GM12878 (cell line): Measurements from ENCODE around the gene EBP. TPM values are rescaled to one million over a fixed set of nuclear protein-coding genes. Genes with fewer than 3 reads are reported as not detected.

Source experiments
- ATAC-seq: fragments of 200-7000 bp; cut with Tn5 transposase; 3 replicates; pipeline ENCODE4 v1.9.1; 2020; ENCODE audit warnings: mild to moderate bottlenecking, moderate library complexity
- BruUV-seq: library from RNA; stranded (reverse); fragments of 400-500 nt; replicated peaks from 2 replicates; lab custom pipeline; 2021; lab: Mats Ljungman, UMichigan
- CTCF ChIA-PET: fragments of 300-600 bp; sonication (Branson Sonifier 250); formaldehyde crosslinking; extraction: SDS; loops from one replicate; lab custom pipeline; 2021; ENCODE audit warnings: inconsistent platforms; lab: Yijun Ruan, JAX
- POLR2A ChIA-PET: fragments of 350-600 bp; formaldehyde crosslinking; extraction: SDS; loops from one replicate; lab custom pipeline; 2021; ENCODE audit warnings: inconsistent platforms; lab: Charles Lee
- RAD21 ChIA-PET: fragments of 300-600 bp; sonication (Branson Sonifier 250); formaldehyde crosslinking; loops from one replicate; lab custom pipeline; 2023; ENCODE audit warnings: antibody characterized with exemption; ENCODE audit not compliant: unreplicated experiment; lab: Charles Lee
- SMC1A ChIA-PET: fragments of 300-600 bp; sonication (Branson Sonifier 250); formaldehyde crosslinking; loops from one replicate; lab custom pipeline; 2023; ENCODE audit not compliant: unreplicated experiment, uncharacterized antibody; lab: Charles Lee
- DNase-seq: peaks from one replicate; pipeline ENCODE4 v3.0.0-alpha.2; 2011; ENCODE audit warnings: low read depth, low spot score
- FAIRE-seq: peaks from 3 replicates; lab custom pipeline; 2011; peaks lifted over from hg19 to GRCh38; lab: Jason Lieb, UNC
- H2AFZ ChIP-seq: 2 replicates; pipeline ENCODE4 v1.6.0; 2011; ENCODE audit warnings: low read depth, low read length, control low read depth; ENCODE audit not compliant: control insufficient read depth
- H3K27ac ChIP-seq: 2 replicates; pipeline ENCODE4 v1.5.1; 2011; ENCODE audit warnings: control low read depth; ENCODE audit not compliant: control insufficient read depth, insufficient read depth
- H3K27me3 ChIP-seq, 2 experiments: replicated peaks in 1 of 2; 2 replicates each; pipeline versions ENCODE4 v1.6.0 to v1.6.1; 2011; ENCODE audit warnings: low read length in 1 of 2; ENCODE audit not compliant: control insufficient read depth in 2 of 2, insufficient read depth in 2 of 2
- H3K36me3 ChIP-seq, 2 experiments: 2 replicates each; pipeline ENCODE4 v1.5.1; 2011; ENCODE audit warnings: low read length in 1 of 2; ENCODE audit not compliant: control insufficient read depth in 2 of 2, insufficient read depth in 2 of 2
- H3K4me1 ChIP-seq: 2 replicates; pipeline ENCODE4 v1.6.1; 2011; ENCODE audit warnings: mild to moderate bottlenecking, low read length, moderate library complexity, mixed read lengths; ENCODE audit not compliant: control insufficient read depth, insufficient read depth
- H3K4me2 ChIP-seq: 2 replicates; pipeline ENCODE4 v1.6.0; 2011; ENCODE audit warnings: control low read depth; ENCODE audit not compliant: control insufficient read depth, insufficient read depth
- H3K4me3 ChIP-seq: fragments of 200-600 bp; sonication (generic); 2 replicates; pipeline ENCODE4 v1.5.1; 2016
- H3K79me2 ChIP-seq: 2 replicates; pipeline ENCODE4 v1.6.0; 2011; ENCODE audit warnings: low read length; ENCODE audit not compliant: control insufficient read depth, insufficient read depth
- H3K9ac ChIP-seq: 2 replicates; pipeline ENCODE4 v1.8.0; 2011; ENCODE audit warnings: low read length, control low read depth, mixed read lengths; ENCODE audit not compliant: control insufficient read depth, insufficient read depth
- H3K9me3 ChIP-seq: replicated peaks from 3 replicates; pipeline ENCODE4 v1.5.1; 2011; ENCODE audit warnings: mild to moderate bottlenecking, low read length; ENCODE audit not compliant: control insufficient read depth, insufficient read depth
- H4K20me1 ChIP-seq: 2 replicates; pipeline ENCODE4 v1.6.0; 2011; ENCODE audit not compliant: control insufficient read depth, insufficient read depth
- CHD2 ChIP-seq: IDR thresholded peaks from 2 replicates; pipeline ENCODE4 v1.6.1; 2011; ENCODE audit warnings: low read depth, low read length, improper control_type of control experiment, borderline replicate concordance
- EGR1 ChIP-seq, 2 experiments: IDR thresholded peaks; 1 replicate in 1 of 2; 2 replicates in 1 of 2; pipeline ENCODE4 v1.6.1; 2011 to 2012; ENCODE audit warnings: low read depth in 2 of 2, low read length in 2 of 2, borderline replicate concordance in 1 of 2, mild to moderate bottlenecking in 1 of 2, moderate library complexity in 1 of 2
- HDAC6 ChIP-seq: fragments of 200-600 bp; sonication (generic); IDR thresholded peaks from one replicate; pipeline ENCODE4 v1.8.0; 2017; ENCODE audit warnings: antibody characterized with exemption; ENCODE audit not compliant: unreplicated experiment
- IKZF1 ChIP-seq: fragments of 450-650 bp; conservative IDR thresholded peaks from 2 replicates; pipeline ENCODE4 v1.6.1; 2017; ENCODE audit warnings: antibody characterized with exemption, mild to moderate bottlenecking
- MXI1 ChIP-seq: fragments of 150-350 bp; IDR thresholded peaks from 2 replicates; pipeline ENCODE4 v1.6.1; 2011; ENCODE audit warnings: low read depth, mild to moderate bottlenecking, inconsistent platforms, low read length, improper control_type of control experiment
- NFYB ChIP-seq: IDR thresholded peaks from 2 replicates; pipeline ENCODE4 v1.6.1; 2011; ENCODE audit warnings: low read depth, mild to moderate bottlenecking, low read length, improper control_type of control experiment, moderate library complexity; ENCODE audit not compliant: insufficient read depth
- NR2C1 ChIP-seq: fragments of 450-650 bp; IDR thresholded peaks from 2 replicates; pipeline ENCODE4 v1.6.1; 2017; ENCODE audit warnings: antibody characterized with exemption, mild to moderate bottlenecking, moderate library complexity
- PAX5 ChIP-seq: IDR thresholded peaks from 2 replicates; pipeline ENCODE4 v1.6.1; 2011; ENCODE audit warnings: low read depth, low read length, borderline replicate concordance
- RFX5 ChIP-seq: IDR thresholded peaks from 2 replicates; pipeline ENCODE4 v1.6.1; 2011; ENCODE audit warnings: low read depth, low read length, improper control_type of control experiment
- SIN3A ChIP-seq: IDR thresholded peaks from 2 replicates; pipeline ENCODE4 v1.6.1; 2012; ENCODE audit warnings: low read depth, low read length, improper control_type of control experiment
- YBX1 ChIP-seq: fragments of 450-650 bp; IDR thresholded peaks from 2 replicates; pipeline ENCODE4 v1.6.1; 2016; ENCODE audit warnings: antibody characterized with exemption
- ZNF622 ChIP-seq: fragments of 450-650 bp; IDR thresholded peaks from 2 replicates; pipeline ENCODE4 v1.6.1; 2017; ENCODE audit warnings: mild to moderate bottlenecking, inconsistent platforms
- WGBS: methylation state at CpG from one replicate; pipeline ENCODE4 v1.1.6; 2016; ENCODE audit warnings: low lambda C conversion rate; ENCODE audit not compliant: insufficient replicate concordance, insufficient coverage; ENCODE audit errors: missing lambda C conversion rate; 5-methylcytosine and 5-hydroxymethylcytosine counted together
- in situ Hi-C: fragments of 300-500 bp; cut with MboI; formaldehyde crosslinking; loops from 9 replicates; pipeline ENCODE4 v1.14.3; 2018; ENCODE audit warnings: mixed read lengths
- intact Hi-C: fragments of 100-400 bp; cut with micrococcal nuclease; formaldehyde crosslinking; loops from one replicate; pipeline ENCODE4 v1.14.2; 2022; ENCODE audit not compliant: unreplicated experiment
- polyA plus RNA-seq, 11 experiments: library from polyadenylated mRNA; depleted of rRNA in 4 of 11; unstranded in 6 of 11; stranded (reverse) in 5 of 11; fragments of >200 nt; fragmentation: Nextera tagmentation in 4 of 11; fragmentation: Illumina TruSeq in 1 of 11; extraction: Ambion mirVana in 4 of 11; extraction: Trizol in 1 of 11; gene quantifications; 1 replicate in 1 of 11; 2 replicates in 10 of 11; pipeline versions ENCODE4 v1.2.1 to v1.2.3, GENCODE V29; 2011 to 2016; ENCODE audit warnings: inconsistent platforms in 2 of 11, missing spikeins in 2 of 11, low read depth in 1 of 11
- total RNA-seq, 4 experiments: library from RNA; depleted of rRNA in 3 of 4; stranded (reverse); fragments of >200 nt in 3 of 4; fragmentation: Illumina TruSeq in 1 of 4; extraction: Trizol in 1 of 4; gene quantifications; 2 replicates each; pipeline versions ENCODE4 v1.2.1 to v1.2.3, GENCODE V29; 2013 to 2021
- TF ChIP-seq, protein P1 (sequence below): fragments of 150-350 bp; IDR thresholded peaks from 2 replicates; pipeline ENCODE4 v1.6.1; 2014; ENCODE audit warnings: mild to moderate bottlenecking, low read depth, low read length
- TF ChIP-seq, protein P2 (sequence below): IDR thresholded peaks from 2 replicates; pipeline ENCODE4 v1.6.1; 2011; ENCODE audit warnings: borderline replicate concordance, low read depth, mild to moderate bottlenecking, moderate library complexity, low read length; ENCODE audit not compliant: insufficient read depth, poor library complexity, severe bottlenecking
- TF ChIP-seq, protein P3 (sequence below): fragments of 450-650 bp; IDR thresholded peaks from 2 replicates; pipeline ENCODE4 v1.6.1; 2018; ENCODE audit warnings: borderline replicate concordance, mild to moderate bottlenecking; ENCODE audit not compliant: partially characterized antibody

EBP gene
- total and polyA plus RNA-seq, 10 of the 15 experiments (the other 5 are each of a cell fraction or from before 2014, with no cell fraction given): 125 to 628 (median 180) TPM

DNA sequence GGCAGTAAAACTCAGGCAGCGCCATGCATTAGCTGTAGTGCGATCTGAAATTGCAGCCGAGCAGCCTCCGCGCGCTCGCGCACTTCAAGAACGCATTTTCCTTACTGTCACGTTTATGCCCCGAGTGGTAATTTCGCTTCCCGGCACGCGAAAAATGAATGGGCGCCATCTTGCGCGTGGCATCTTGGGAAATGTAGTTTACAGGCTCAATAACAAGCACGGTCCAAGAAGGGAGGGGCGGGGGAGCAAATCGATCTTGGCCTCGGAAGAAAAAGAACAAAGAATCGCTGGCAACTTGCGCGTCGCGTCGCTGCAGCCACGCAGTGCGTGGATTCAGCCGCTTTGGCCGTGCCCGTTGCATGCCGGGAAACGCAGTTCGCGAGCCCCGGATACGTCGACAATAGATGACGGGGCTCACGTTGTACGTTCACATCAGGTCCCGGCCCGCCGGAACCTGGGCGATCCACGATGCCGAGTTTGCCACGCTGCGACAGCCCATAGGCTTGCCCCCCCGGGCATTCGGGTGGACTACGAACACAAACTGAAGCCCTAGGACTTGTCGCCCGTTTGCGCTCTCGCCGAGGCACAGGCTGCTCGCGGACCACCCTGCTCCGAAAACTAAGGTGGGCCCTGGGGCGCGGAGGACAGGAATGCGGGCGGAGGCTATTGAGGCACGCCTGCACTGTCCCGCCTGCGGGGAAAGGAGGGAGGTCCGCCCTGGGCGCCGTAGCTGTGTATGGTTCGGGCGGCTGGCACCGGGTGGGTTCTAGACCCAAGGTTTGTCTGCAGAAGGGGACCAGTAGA, 45.6 kb upstream of the EBP start, which contains the start of gene FTSJ1:
FTSJ1 (plus strand) TSS at position 426 of the 804 bp plus-strand sequence. CDS start 1,849 bp downstream, outside the sequence.
- intact Hi-C loops (loop anchor here (2.0 to 10.0 kb wide), 3 partner anchors 33 to 419 kb away; partner anchors contain the start of genes PORCN, PQBP1, RBM3 and TIMM17B), in situ Hi-C loops (no loop called here)
- 33% methylated on average over 70 of the region's 75 CpGs for WGBS
- no peaks in the 10 kb centered on the region for H4K20me1 ChIP-seq
- ChIA-PET RAD21 (no interaction called here), CTCF (no interaction called here), SMC1A (interaction anchor here (1.5 to 2.1 kb wide), 2 partner anchors 32 to 64 kb away, joined by 5 to 7 read pairs; partner anchors contain the start of genes PORCN and TBC1D25), POLR2A (interaction anchor here (1.4 kb wide), 1 partner anchor 32 kb away, joined by 4 read pairs; no protein-coding TSS in a partner anchor)
- H3K9ac ChIP-seq: peak within 1 kb of the TSS; percentile 85
- H3K79me2 ChIP-seq: peaks cover 27% of the 10 kb centered on the region
- FAIRE-seq (peak; percentile 90), DNase-seq (peak; percentile 79), ATAC-seq (peak; percentile 95)
- H3K27ac ChIP-seq: peak within 1 kb of the TSS; percentile 73
- peak within 1 kb of the TSS; percentile 80 for H3K4me2 ChIP-seq
- H3K4me3 ChIP-seq: peak within 1 kb of the TSS; percentile 74
- no peaks in the 10 kb centered on the region for H3K9me3 ChIP-seq
- no peaks in the 10 kb centered on the region for H3K27me3 ChIP-seq
- no peaks in the 10 kb centered on the region for H3K4me1 ChIP-seq
- H2AFZ ChIP-seq: peak within 1 kb of the TSS; percentile 82
- no TSS peak for BruUV-seq
- no peaks in the 10 kb centered on the region; a peak in 2 of 4 replicates for H3K36me3 ChIP-seq
- no peak for TF ChIP-seq ZNF622
- peak; percentile 91 for TF ChIP-seq MXI1
- no peak for TF ChIP-seq YBX1
- TF ChIP-seq CHD2: peak; percentile 65; the same call in 1 of the 2 replicates
- TF ChIP-seq, protein P1, sequence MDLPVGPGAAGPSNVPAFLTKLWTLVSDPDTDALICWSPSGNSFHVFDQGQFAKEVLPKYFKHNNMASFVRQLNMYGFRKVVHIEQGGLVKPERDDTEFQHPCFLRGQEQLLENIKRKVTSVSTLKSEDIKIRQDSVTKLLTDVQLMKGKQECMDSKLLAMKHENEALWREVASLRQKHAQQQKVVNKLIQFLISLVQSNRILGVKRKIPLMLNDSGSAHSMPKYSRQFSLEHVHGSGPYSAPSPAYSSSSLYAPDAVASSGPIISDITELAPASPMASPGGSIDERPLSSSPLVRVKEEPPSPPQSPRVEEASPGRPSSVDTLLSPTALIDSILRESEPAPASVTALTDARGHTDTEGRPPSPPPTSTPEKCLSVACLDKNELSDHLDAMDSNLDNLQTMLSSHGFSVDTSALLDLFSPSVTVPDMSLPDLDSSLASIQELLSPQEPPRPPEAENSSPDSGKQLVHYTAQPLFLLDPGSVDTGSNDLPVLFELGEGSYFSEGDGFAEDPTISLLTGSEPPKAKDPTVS: no peak
- TF ChIP-seq NR2C1: peak; percentile 86
- TF ChIP-seq NFYB: peak; percentile 59; the same call in 1 of the 2 replicates
- TF ChIP-seq, protein P2, sequence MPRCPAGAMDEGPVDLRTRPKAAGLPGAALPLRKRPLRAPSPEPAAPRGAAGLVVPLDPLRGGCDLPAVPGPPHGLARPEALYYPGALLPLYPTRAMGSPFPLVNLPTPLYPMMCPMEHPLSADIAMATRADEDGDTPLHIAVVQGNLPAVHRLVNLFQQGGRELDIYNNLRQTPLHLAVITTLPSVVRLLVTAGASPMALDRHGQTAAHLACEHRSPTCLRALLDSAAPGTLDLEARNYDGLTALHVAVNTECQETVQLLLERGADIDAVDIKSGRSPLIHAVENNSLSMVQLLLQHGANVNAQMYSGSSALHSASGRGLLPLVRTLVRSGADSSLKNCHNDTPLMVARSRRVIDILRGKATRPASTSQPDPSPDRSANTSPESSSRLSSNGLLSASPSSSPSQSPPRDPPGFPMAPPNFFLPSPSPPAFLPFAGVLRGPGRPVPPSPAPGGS: no peak
- TF ChIP-seq IKZF1: peak; percentile 90
- no peak for TF ChIP-seq PAX5
- no peak for TF ChIP-seq HDAC6
- TF ChIP-seq SIN3A: peak; percentile 72; the same call in 1 of the 2 replicates
- TF ChIP-seq EGR1 (IDR thresholded peaks at IDR 0.05; ENCODE audit: borderline replicate concordance in 1 of 2, low read depth in 2 of 2, low read length in 2 of 2): peak in 1 of 2 experiments; percentile 83; a peak in 1 of 3 replicates
- peak; percentile 60 for TF ChIP-seq RFX5
- TF ChIP-seq, protein P3, sequence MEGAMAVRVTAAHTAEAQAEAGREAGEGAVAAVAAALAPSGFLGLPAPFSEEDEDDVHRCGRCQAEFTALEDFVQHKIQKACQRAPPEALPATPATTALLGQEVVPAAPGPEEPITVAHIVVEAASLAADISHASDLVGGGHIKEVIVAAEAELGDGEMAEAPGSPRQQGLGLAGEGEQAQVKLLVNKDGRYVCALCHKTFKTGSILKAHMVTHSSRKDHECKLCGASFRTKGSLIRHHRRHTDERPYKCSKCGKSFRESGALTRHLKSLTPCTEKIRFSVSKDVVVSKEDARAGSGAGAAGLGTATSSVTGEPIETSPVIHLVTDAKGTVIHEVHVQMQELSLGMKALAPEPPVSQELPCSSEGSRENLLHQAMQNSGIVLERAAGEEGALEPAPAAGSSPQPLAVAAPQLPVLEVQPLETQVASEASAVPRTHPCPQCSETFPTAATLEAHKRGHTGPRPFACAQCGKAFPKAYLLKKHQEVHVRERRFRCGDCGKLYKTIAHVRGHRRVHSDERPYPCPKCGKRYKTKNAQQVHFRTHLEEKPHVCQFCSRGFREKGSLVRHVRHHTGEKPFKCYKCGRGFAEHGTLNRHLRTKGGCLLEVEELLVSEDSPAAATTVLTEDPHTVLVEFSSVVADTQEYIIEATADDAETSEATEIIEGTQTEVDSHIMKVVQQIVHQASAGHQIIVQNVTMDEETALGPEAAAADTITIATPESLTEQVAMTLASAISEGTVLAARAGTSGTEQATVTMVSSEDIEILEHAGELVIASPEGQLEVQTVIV: no peak
